HG03521 (cell line): ENCODE measurements around the gene ANTXR1.

ENCODE experiments used
- ATAC-seq: cut with Tn5 transposase; IDR thresholded peaks from one replicate; pipeline ENCODE4 v1.9.1; 2021; ENCODE audit warnings: mild to moderate bottlenecking, moderate library complexity; ENCODE audit not compliant: unreplicated experiment

The ANTXR1 gene

DNA sequence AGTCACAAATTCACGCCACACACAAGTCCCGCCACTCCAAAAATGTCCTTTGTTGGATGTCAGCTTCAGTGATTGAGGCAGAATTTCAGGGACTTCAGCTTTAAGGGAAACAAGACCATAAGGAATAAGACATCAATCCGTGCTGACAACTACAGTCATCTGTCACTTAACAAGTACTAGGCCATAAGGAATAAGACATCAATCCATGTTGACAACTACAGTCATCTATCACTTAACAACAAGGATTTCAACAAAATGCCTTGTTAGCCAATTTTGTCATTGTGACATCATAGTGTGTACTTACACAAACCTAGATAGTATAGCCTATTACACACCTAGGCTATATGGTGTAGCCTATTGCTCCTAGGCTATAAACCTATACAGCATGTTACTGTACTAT is 58.0 kb downstream of the ANTXR1 start:
- no peak for ATAC-seq

DNA sequence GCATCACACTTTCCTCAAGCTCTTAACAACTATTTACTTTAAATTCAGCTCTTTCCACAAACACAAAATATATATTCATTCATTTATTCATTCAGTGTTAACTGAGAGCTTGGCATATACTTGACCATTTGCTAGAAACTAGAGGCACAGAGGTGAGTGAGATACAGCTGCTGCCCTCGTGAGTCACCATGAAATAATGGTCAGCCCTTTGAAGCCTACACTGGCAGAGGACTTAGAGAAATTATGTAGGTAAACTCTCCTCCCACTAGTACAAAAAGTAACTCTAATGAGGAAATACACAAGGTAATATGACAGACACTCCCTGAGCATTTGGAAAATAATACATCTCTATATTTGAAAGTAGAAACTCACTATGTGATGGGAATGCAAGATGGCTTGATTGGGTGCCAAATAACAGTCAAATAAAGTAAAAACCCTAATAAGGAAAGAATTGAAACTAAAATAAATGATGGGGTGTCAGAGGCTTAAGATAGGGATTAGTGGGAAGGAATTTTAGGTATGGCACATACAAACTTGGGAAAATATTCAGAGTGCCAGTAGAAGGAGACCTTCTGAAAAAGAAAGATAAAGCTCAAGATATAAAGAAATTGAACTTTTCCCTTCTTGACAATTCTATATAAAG is 61.1 kb downstream of the ANTXR1 start:
- ATAC-seq: no peak

DNA sequence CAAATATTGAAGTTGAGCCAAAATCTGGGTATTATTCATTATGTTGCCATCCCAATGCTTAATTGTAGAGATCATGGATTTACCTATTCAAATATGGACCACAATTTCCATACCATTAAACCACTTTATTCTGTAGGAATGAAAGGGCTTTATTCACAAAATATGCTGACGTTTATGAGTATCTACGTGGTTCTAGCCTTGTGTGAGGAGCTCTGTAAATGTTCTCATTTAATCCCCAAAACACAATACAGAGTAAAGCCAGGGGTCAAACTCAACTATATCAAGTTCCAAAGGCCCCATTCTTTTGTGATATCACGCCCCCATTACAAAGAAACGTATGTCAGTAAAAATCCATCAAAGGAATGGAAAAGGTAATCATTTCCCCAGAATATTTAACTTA is 61.9 kb downstream of the ANTXR1 start:
- ATAC-seq: no peak

DNA sequence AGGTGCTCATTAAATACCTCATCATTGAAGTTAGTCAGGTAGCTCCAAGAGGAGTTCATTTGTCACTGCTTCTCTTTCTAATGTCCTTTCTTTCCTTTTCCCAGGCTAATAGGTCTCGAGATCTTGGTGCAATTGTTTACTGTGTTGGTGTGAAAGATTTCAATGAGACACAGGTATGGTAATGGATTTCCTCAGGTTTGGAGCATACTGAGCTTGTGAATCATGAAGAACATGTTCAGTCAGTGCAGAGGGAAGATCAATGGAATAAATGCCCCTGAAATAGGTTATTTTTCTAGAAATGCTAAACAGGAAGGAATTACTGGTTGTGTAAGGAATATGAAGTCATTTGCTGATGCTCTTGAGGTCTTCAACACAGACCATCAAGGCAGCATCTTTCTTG is 62.5 kb downstream of the ANTXR1 start:
- ATAC-seq: no peak

DNA sequence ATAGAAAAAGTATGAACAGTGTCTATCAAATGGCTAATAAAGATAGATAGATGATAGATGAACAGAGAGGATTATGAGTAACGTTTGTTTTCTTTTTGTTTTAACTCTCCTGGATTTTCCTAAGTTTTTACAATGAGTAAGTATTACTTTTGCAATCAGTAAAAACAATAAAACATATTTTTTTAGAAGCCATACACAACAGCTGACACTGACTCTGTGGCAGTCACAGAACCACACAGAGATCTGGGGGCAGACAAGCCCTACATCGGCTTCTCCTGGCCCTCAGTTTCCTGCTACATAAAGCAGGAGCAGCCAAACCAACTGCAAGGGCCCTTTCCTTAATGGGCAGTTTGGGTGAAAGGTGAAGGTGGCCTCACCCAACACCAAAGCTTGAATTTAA is 63.6 kb downstream of the ANTXR1 start:
- no peak for ATAC-seq

DNA sequence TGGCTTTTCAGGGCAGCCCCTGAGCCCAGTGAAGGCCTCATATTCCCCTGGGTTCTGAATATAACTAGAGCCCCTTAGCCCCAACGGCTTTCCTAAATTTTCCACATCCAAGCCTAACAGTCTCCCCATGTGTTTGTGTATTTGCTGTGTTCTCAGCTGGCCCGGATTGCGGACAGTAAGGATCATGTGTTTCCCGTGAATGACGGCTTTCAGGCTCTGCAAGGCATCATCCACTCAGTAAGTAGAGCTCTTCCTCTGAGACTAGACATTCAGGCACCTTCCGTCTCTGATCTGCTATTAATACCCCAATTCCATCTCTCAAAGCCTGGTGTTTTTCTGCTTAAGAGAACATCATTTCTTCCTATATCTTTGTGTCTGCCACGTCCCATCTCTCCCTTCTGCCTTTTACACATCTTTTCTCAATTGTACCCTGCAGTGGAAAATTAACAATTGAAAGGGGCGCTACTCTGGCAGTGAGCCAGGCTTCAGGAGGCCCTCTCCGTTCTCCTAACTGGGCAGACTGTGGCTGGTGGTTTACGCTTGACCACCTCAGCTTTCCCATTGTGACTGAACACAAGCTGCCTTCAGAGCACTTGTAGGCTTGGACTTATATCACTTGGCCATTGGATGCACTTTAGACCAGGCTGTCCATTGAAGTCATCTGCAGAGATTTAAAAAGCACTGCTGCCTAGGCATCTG is 64.4 kb downstream of the ANTXR1 start:
- ATAC-seq: no peak

DNA sequence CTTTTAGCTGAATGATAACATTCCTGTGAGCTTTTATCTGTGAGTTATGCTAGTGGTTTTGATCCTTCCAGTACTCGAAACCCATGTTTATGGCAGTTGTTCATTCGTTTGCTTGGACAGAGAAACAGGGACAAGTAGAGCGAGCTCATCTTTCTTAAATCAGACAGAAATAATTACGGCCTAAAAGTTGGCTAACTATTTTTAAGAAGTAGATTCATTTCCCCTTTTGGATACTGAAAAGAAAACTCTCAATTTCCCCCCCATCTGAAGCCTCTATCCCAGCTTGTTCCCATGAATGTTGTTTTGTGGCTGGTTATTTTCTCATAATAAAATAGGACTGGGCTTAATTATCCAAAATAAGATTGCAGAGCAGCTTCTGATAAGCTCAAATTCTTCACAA is 67.1 kb downstream of the ANTXR1 start:
- no peak for ATAC-seq

DNA sequence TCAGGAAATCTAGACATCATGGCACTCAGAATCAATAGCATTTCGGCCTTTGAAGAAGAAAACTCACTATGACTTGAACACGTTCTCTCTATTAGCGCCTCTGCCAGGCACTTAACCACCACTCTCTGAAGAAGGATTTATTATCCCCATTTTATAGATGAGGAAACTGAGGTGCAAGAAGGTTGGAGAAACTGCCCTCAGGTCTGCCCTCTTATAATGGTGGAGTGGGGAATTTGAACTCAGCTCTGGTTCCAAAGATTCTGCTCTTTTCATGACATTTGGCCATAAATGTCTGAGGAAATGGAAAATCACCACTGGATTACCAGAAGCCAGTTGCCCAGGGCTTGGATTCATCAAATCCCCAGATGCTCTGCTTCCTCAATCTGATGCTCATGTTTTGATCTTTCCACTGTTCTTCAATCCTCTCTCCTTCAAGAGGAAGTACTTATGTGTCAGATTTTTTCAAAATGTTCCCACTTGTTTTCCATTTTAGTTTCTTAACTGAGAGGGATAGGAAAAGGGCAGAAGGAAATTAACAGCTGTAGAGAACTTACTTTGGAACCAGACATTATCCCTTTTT is 68.1 kb downstream of the ANTXR1 start:
- no peak for ATAC-seq

DNA sequence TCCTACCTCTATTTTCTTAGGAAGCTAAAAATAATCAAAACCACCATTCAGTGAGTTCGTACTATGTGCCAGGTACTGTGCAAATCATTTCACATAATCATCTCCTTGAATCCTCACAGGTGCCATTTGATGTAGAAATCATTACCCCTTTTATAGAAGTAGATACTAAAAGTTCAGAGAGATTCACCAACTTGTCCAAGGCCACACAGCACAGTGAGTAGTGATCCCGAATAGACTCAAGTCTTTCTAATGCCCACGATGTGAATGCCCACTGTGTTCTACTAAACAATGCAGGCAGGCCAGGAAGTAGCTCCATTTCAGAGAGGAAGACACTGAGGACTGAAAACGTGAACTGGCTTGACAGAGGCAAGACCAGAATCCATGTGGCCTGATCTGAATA is 68.8 kb downstream of the ANTXR1 start:
- no peak for ATAC-seq

DNA sequence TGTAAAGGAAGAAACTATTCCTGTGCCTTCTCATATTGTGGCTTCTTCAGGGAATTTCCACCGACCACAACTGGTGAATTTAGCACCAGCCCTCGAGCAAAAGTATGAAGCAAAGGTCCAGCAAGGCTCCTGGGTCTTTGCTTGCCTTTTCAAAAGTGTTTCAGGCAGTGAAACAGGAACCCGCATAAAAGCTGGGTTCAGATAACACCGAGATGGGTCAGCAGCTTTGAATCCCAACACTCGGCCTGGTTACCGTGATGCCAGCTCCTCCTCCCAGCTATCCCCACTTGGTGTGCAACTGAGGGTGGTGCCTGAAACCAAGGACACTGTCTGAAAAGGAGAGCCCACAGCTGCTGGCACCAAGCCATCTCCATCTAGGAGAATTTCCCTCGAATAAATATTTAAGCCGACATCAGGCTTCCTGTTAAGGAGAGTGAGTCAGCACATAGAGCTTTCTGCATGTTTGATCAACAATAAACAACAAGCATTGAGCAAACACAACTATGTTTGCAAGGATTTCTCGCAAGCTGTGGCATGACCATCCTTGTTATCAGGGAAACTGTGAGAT is 69.5 kb downstream of the ANTXR1 start:
- ATAC-seq: no peak

DNA sequence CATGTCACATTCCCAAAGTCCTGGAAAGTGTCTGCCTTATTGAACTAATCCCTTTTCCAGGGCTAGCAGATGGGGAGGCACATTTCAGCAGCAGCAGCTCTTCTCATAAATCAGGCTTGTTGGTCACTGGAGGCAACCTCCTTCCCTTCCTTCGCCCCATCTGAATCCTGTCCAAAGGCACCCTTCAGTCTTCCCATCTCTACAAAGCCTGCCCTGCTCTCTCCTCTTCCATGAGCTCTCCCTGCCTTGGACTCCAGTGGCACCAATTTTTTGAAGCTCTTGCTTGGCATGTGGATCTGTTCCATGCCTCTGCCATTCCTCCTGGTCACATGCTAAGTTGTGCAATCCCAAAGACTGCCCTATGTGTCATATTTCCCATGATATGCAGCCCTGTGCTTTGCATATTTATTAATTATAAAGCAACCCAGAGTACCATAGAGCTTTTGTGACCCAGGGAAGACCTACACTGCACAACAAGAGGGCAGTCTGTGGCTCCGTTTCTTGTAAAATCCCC is 70.3 kb downstream of the ANTXR1 start:
- no peak for ATAC-seq

DNA sequence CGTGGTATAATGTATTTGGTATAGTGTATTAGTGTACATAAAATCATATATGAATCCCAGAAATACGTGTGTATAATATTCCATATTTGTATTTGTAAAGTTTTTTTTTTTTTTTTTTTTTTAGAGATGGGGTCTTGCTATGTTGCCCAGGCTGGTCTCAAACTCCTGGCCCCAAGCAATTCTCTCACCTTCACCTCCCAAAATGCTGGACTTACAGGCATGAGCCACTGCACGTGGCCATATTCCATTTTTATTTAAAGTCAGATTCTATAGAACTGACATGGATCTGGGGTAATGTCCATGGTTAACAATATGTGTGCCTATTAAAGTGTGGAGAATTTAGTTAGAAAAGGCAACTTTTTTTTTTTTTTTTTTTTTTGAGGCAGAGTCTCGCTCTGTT is 71.5 kb downstream of the ANTXR1 start:
- no peak for ATAC-seq

DNA sequence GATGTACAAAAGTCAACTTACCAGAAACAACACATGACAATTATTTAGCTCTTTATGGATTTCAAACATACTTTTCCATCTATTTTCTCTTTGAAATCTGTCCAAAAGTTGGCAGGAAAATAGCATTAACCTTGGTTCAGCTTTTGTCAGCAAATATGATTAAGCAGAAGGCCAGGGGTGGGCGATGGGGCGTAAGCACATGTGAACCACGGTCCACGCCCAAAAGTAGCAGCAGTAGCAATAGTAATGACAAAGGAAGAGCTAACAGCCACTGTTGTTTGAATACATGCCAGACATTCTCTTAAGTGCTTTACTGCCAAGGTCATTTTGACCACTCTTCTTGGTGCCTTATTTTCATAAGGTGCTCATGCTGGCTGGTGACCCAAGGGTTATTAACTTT is 73.5 kb downstream of the ANTXR1 start:
- no peak for ATAC-seq

DNA sequence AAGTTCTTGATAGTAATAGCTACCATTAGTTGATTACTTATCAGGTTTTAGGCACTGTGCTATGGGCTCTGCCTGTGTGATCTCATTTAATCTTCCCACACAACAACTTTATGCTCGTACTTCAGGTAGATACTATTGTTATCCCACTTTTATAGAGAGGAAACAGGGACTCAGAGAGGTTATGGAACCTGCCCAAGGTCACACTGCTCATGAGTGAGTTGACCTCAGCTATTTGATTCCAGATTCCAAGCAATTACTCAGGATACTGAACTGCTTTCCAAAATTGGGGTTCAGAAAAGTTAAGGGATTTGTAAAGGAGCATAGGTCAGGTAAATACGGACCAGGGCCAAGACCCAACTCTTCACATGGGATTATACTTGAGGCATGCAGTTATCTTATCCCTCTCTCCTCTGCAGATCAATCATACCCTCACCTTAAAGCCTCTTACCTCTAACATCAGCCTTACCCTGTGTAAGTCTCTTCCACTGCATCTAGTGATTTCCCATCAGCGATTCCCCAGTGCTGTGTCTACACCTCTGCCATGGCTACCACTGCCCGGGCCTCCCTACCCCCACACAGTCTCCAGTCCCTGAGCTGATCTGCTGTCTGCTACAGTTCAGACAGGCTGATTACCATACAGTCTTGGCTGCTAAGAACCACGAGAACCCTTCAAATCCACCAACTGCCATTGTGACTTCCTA is 74.4 kb downstream of the ANTXR1 start:
- no peak for ATAC-seq

DNA sequence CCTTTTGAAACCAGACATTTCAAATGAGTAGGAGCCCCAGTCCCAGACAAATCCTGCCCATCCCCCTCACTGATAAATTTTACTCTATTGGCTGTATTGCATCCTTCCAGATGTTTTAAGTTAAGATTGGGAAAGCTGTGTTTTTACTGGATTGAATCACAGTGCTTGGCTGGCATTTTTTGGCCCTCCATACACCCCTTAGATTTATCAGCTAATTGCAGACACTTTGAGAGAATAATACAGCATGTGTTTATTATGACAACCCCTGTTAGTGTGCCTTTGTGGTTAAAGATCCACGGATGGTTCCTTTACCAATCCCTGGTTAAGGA is 74.9 kb downstream of the ANTXR1 start:
- ATAC-seq: no peak

DNA sequence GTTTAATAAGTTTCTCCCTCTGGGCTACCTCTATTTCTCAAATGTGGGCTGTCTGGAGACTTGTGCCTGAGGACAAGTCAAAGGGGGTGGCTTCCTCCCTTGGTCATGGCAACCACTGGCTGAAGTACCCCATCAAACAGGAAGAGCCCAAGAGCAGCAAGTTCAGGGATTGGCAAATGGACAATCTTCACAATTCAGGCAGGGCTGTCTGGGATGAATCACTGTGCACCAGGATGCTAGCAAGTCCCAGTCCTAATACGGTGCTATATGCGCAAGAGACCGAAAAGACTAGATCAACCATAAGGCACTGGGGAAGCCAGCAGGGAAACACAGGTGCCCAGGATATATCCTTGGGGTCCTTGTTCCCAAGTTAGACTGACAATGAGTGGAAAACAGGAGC is 75.5 kb downstream of the ANTXR1 start:
- no peak for ATAC-seq

DNA sequence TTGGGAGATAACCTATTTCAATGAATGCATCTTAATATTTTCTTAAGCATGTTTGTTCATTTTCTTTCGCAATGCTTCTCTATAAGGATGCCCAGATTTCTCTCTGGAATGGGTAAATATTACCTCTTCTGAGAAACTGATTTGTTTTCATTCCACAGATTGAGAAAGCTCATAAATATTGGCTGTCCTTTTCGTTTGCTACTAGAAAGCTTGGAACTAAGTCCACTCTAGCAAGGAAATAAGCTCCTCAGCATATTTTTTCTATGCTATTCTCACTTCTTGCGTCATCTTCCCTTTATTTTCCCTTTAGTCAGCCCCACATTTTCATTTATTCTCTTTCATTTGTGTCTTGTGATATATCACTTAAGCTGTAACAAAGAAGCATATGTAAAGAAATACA is 76.3 kb downstream of the ANTXR1 start:
- no peak for ATAC-seq

DNA sequence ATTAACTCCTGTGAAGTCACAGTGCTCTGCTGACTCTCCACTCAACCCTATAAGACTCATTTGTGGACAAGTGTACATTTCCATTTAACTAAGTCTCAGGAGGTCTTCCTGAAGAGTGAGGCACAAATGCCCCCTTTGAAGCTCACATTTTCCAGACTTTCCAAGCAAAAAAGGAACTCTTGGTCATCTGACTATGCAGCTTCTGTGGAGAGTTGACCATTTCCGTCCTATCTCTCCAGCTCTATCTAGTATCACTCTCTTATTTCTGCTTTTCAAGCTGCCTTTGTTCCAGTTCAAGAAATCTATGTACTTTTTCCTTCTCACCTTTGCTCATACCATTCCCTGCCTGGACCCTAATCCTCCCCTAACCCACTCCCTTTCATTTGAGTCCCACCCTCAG is 77.0 kb downstream of the ANTXR1 start:
- no peak for ATAC-seq

DNA sequence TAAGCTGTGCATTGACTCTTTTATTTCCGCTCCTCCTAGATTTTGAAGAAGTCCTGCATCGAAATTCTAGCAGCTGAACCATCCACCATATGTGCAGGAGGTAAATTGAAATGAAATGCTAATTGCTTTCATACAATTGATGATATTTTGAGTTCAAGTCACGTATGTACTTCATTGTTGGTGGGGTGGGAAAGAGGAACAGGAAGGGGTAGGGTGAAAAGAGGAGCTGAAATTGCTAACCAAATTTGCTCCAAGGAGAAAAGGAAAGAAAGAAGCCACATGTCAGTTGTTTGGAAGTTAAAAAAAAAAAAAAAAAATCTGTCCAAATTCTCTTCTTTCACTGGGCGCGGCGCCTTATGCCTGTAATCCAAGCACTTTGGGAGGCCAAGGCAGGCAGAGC is 77.8 kb downstream of the ANTXR1 start:
- ATAC-seq: no peak

DNA sequence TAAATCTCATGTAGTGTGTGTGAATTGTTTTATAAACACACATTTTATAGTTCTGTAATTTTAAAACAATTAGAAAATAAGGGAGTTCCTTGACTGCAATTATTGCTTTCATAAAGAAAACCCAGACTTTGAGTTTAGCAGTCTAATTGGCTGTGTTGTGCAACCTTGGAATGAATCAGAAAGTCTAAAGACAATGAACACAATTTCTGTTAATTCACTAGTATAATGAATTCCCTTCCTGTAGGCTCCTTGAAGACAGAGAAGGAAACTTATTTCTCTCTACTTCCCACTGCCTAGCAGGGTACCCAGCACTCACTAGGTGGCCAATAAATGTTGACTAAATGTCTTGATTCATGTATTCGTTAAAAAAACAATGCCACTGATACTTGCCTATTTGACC is 79.9 kb downstream of the ANTXR1 start:
- no peak for ATAC-seq

DNA sequence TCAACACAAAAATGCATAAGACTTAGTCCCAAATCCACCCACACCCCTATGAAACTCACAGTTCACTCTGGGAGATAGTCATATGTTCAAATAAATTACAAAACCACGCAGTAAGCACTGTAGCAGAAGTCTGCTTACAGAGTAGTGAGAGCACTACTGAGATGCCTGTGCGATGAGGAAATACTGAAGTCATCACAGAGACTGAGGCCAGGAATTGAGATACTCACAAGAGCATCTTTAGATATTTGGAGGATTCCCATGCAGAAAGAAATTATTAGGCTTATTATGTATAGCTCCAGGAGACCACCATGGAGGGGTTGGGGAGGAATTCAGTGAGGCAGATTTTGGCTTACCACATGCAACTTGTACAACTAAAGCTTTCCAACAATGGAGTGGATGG is 82.3 kb downstream of the ANTXR1 start:
- no peak for ATAC-seq
